Occipital lobe (tissue), 2 donors: ENCODE results near the gene MYH1. TPM values are rescaled to one million over a fixed set of nuclear protein-coding genes. Genes with fewer than 3 reads are reported as not detected.

ENCODE experiments used
- DNase-seq: peaks from one replicate; lab custom pipeline; 2025; lab: John Stamatoyannopoulos, UW
- total RNA-seq: library from RNA; depleted of rRNA; stranded (reverse); fragments of >200 nt; gene quantifications from one replicate; pipeline ENCODE4 v1.2.3, GENCODE V29; 2014

Gene MYH1
- total RNA-seq, 1 donor from 2014 or later: not detected

DNA sequence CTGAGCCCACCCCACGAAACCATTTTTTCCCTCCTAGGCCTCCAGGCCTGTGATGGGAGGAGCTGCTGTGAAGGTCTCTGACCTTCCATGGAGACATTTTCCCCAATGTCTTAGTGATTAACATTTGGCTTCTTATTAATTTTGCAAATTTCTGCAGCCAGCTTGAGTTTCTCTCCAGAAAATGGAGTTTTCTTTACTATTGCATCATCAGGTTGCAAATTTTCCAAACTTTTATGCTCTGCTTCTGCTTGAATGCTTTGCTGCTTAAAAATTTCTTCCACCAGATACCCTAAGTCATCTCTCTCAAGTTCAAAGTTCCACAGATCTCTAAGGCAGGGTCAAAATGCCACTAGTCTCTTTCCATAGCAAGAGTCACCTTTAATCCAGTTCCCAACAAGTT lies 36.1 kb downstream of the MYH1 start:
- no peak for DNase-seq

GRCh38 chr17:10477701-10478100 lies 40.6 kb downstream of the MYH1 start:
- no peak for DNase-seq

GRCh38 chr17:10474536-10474935 lies 43.8 kb downstream of the MYH1 start:
- no peak for DNase-seq

- no peak for DNase-seq
Measured at GRCh38 chr17:10471858-10472257, 46.5 kb downstream of the MYH1 start.

DNA sequence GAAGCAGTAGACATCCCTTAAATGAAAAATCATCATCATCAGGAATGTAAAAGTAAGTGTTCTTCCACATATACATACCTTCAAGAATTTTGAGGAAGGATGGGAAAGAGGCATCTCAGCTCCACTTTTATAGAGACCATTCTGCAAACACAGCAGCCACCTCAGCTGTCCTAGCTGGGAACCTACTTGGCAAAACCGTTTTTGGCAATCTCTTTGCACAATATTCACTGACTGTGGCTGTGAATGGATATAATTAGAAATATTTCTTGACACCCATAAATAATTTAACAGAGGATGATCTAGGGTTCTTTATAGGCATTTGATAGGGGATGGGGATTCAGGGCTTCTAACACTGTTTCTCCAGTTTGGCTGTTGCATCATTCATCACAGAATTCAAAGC lies 48.9 kb downstream of the MYH1 start, which contains the start of gene MYH4:
Gene MYH4, minus strand, starts transcription at position 101 of the 400 bp plus-strand sequence. CDS start 2,814 bp downstream, outside the sequence.
- no peak for DNase-seq

GRCh38 chr17:10463402-10463801 lies 54.9 kb downstream of the MYH1 start:
- DNase-seq: no peak

- no peak for DNase-seq
Measured at GRCh38 chr17:10460062-10460461, 58.3 kb downstream of the MYH1 start.

GRCh38 chr17:10458701-10459100 lies 59.6 kb downstream of the MYH1 start:
- DNase-seq: no peak

- DNase-seq: no peak
Measured at GRCh38 chr17:10457952-10458351, 60.4 kb downstream of the MYH1 start.

- no peak for DNase-seq
Measured at GRCh38 chr17:10447026-10447931, 71.1 kb downstream of the MYH1 start.

Other genes with a start within 250 kb of the MYH1 start
- not detected for gene MYH13, start 145.5 kb downstream of the MYH1 start, total RNA-seq
- gene MYH8, start 96.6 kb downstream of the MYH1 start, total RNA-seq: 2.0 TPM
- not detected for gene MYH4, start 49.0 kb downstream of the MYH1 start, total RNA-seq
- gene MYH2, start 31.1 kb upstream of the MYH1 start, total RNA-seq: 0.62 TPM
- 1.4 TPM for gene MYH3, start 138.8 kb upstream of the MYH1 start, total RNA-seq
- gene SCO1, start 179.0 kb upstream of the MYH1 start, total RNA-seq: 8.4 TPM
- 19.8 TPM for gene ADPRM, start 179.1 kb upstream of the MYH1 start, total RNA-seq
- 2.3 TPM for gene TMEM220, start 211.5 kb upstream of the MYH1 start, total RNA-seq